K562 treated with DMSO at 1 percent for 12 hours (cell line): Measurements from ENCODE around the gene EHBP1. TPM values are rescaled to one million over a fixed set of nuclear protein-coding genes. Genes with fewer than 3 reads are reported as not detected.

Source experiments
- total RNA-seq: library from RNA; unstranded; fragments of 300-600 nt; gene quantifications from 2 replicates; pipeline ENCODE4 v1.2.3, GENCODE V29; 2022; ENCODE audit not compliant: insufficient read depth

The EHBP1 gene
- 10.5 and 26.9 TPM in 2 replicates for total RNA-seq

DNA sequence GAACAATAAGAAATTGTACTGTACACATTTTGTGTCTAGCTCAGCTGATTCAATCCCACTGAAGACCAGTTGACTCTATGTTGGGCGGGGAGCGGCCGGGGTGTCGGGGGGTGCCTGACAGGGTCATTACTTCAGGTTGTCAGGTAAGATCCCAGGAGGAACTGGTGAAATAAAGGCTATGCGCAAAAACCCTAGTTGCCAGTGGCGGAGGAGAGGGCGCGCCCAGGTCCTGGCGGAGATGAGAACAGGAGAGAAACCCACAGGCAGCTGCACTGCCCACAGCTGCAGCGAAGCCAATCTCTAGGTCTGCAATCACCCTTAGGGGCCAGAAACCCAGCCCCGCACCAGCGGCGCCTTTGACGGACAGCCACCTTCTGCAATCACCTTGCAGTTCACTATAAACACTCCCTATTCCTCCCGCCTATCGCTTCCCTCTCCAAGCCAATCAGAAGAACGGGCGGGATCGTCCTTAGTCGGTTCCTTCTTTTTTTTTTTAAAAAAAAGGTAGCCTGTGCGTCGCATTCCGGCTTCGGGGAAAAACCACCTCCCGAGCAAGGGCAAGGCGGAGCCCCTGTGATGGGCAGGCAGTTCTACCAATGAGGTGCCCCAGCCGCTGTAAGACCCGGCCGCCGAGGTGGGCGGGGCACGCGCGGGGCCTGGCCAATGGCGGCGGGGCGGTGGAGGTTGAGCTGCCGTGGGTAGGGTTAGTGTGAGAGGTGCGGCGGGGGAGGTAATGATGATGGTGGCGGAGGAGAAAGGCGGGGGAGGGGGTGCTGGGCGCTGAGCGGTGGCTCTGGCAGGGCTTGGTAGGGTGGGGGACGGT lies at the start of gene EHBP1:
TSS of gene EHBP1 (plus strand) at position 707 of the 823 bp plus-strand sequence. CDS start 1,479 bp downstream, outside the sequence.

DNA sequence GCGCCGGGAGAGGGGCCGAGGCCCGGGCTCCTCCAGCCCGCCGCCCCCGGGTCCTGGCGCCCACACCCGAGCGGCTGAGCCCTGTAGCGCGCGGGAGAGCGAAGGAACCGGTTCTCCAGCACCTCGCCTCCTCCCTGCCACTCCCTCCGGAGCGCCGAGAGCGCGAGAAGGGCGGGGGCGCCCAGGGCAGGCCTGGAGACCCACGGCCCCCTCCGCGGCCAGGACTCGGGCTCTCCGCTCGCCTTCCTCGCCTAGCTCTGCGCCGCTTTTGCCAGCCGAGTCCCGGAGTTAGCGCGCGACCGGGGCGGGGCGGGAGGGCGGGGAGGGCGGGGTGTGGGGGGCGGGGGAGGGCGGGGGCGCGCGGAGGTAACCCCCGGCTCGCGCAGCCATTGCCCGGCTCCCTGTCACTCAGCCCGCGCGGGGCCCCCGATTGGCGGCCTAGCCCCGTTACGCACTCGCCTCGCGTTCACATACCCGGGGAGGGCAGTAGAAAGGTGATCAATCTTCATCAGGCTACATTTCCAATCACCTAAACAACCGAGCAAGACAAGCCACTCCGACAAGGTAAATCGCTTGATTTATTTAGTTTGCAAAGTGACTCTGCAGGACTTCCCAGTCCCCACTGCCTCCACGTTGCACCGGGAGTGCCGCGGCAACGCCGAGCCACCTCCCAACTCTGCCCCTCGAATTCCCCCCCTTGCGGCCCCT lies 345.0 kb downstream of the EHBP1 start, which contains the start of gene OTX1:
TSS of gene OTX1 (plus strand) at position 497 of the 708 bp plus-strand sequence. CDS start 2,161 bp downstream, outside the sequence.

Other genes starting within 250 kb of the EHBP1 start
- 0.62 TPM in 1 of 2 replicates, not detected in the other for gene TMEM17, start 199.5 kb upstream of the EHBP1 start, total RNA-seq